Dedifferentiated amniotic fluid mesenchymal stem cell (primary cell): ENCODE data around the gene OSBPL2.

Experiments
- DNase-seq: peaks from one replicate; pipeline ENCODE4 v3.0.0-alpha.2; 2016; ENCODE audit errors: extremely low spot score

Gene OSBPL2

GRCh38 chr20:62313021-62313420 lies 74.7 kb downstream of the OSBPL2 start:
- no peak for DNase-seq

- DNase-seq = no peak
Observed at GRCh38 chr20:62313460-62314338, 75.4 kb downstream of the OSBPL2 start.

- no peak for DNase-seq
Observed at GRCh38 chr20:62314339-62314638, 76.0 kb downstream of the OSBPL2 start.

GRCh38 chr20:62314711-62315302 lies 76.5 kb downstream of the OSBPL2 start:
- DNase-seq = no peak

GRCh38 chr20:62315773-62316172 lies 77.5 kb downstream of the OSBPL2 start:
- DNase-seq = no peak

- no peak for DNase-seq
Observed at GRCh38 chr20:62316331-62317166, 78.2 kb downstream of the OSBPL2 start.

- no peak for DNase-seq
Observed at GRCh38 chr20:62317167-62317655, 78.9 kb downstream of the OSBPL2 start.

- no peak for DNase-seq
Observed at GRCh38 chr20:62318400-62319345, 80.4 kb downstream of the OSBPL2 start.

GRCh38 chr20:62319346-62319909 lies 81.1 kb downstream of the OSBPL2 start:
- DNase-seq = no peak

GRCh38 chr20:62320581-62321354 lies 82.4 kb downstream of the OSBPL2 start:
- DNase-seq = no peak

- DNase-seq = no peak
Observed at GRCh38 chr20:62321521-62321948, 83.2 kb downstream of the OSBPL2 start.

GRCh38 chr20:62321975-62322374 lies 83.7 kb downstream of the OSBPL2 start:
- no peak for DNase-seq

GRCh38 chr20:62322492-62323041 lies 84.2 kb downstream of the OSBPL2 start:
- no peak for DNase-seq

GRCh38 chr20:62323146-62323979 lies 85.0 kb downstream of the OSBPL2 start:
- DNase-seq = no peak

GRCh38 chr20:62323980-62324906 lies 85.9 kb downstream of the OSBPL2 start:
- no peak for DNase-seq

GRCh38 chr20:62325172-62325905 lies 87.0 kb downstream of the OSBPL2 start:
- no peak for DNase-seq

GRCh38 chr20:62326559-62326958 lies 88.2 kb downstream of the OSBPL2 start:
- DNase-seq = no peak
